AG20443 (cell line): ENCODE data around the gene PCDH9.
"Not testable (repeated sequence)": the region's sequence is repeated elsewhere in the genome, so short reads cannot be mapped to it uniquely, and the experiment has no call there.

Source experiments
- DNase-seq: peaks from one replicate; pipeline ENCODE4 v3.0.0; 2012; ENCODE audit warnings: low spot score, mixed read lengths

The PCDH9 gene

DNA sequence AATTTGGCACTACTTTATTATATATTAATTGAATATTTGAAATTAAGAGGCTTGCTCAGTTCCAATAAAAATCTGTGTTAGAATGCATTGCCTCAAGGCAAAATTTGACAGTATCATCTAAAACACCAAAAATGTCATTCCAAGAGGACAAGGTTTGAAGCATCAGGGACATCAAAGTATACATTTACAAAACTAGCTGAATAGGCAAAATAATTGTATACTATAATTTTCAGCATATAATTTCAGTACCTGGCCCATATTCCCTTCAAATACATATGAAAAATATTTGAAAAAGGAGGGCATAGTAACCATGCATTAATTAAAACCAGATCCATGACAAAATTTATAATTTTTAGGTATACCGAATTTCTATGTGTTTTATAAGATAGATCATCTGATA, 963.8 kb downstream of the PCDH9 start:
- no peak for DNase-seq

DNA sequence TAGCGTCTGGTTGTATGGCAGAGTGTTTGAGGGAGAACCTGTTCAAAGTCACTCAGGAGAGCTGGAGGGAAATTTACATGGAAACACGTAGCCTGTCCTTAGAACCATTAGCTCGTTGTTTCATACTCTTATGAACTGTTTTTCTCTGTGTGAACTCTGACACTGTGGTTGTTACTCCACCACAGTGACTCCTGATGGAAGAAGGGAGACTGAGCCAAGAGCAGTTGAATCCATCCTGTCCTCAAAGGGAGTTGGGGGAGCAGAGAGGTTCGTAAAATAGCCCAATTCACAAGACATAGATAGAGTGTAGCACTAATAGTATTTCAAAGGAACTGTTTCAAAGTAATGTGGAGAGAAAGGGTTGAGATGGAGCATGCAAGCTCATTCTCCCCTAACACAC, 964.8 kb downstream of the PCDH9 start:
- DNase-seq = no peak

GRCh38 chr13:66264971-66265370, 965.2 kb downstream of the PCDH9 start:
- no peak for DNase-seq

GRCh38 chr13:66262330-66262729, 967.8 kb downstream of the PCDH9 start:
- no peak for DNase-seq

DNA sequence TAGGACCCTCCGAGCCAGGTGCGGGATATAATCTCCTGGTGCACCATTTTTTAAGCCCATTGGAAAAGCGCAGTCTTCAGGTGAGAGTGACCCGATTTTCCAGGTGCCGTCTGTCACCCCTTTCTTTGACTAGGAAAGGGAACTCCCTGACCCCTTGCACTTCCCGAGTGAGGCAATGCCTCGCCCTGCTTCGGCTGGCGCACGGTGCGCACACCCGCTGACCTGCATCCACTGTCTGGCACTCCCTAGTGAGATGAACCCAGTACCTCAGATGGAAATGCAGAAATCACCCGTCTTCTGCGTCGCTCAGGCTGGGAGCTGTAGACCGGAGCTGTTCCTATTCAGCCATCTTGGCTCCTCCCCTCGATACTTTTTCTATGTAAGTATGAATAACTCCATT, 970.7 kb downstream of the PCDH9 start:
- not testable (repeated sequence) for DNase-seq
